ENCODE results near the gene DNM2.

The DNM2 gene

GRCh38 chr19:10679743-10680142 is 38.1 kb upstream of the DNM2 start:
- DNase-seq (ENCODE audit: extremely low read depth, low read depth), result no peak
- TF ChIP-seq, protein P1, sequence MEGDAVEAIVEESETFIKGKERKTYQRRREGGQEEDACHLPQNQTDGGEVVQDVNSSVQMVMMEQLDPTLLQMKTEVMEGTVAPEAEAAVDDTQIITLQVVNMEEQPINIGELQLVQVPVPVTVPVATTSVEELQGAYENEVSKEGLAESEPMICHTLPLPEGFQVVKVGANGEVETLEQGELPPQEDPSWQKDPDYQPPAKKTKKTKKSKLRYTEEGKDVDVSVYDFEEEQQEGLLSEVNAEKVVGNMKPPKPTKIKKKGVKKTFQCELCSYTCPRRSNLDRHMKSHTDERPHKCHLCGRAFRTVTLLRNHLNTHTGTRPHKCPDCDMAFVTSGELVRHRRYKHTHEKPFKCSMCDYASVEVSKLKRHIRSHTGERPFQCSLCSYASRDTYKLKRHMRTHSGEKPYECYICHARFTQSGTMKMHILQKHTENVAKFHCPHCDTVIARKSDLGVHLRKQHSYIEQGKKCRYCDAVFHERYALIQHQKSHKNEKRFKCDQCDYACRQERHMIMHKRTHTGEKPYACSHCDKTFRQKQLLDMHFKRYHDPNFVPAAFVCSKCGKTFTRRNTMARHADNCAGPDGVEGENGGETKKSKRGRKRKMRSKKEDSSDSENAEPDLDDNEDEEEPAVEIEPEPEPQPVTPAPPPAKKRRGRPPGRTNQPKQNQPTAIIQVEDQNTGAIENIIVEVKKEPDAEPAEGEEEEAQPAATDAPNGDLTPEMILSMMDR (IDR thresholded peaks at IDR 0.05; ENCODE audit: low read depth, low read length), result no peak

- TF ChIP-seq, protein P1 (IDR thresholded peaks at IDR 0.05; ENCODE audit: low read depth, low read length), result no peak
- DNase-seq (ENCODE audit: extremely low read depth, low read depth), result no peak
Observed at GRCh38 chr19:10680545-10681135, 37.2 kb upstream of the DNM2 start.

- no peak for DNase-seq (ENCODE audit: extremely low read depth, low read depth)
- TF ChIP-seq, protein P1 (IDR thresholded peaks at IDR 0.05; ENCODE audit: low read depth, low read length), result no peak
Observed at GRCh38 chr19:10681658-10682057, 36.2 kb upstream of the DNM2 start.

- TF ChIP-seq, protein P1 (IDR thresholded peaks at IDR 0.05; ENCODE audit: low read depth, low read length), result no peak
- DNase-seq (ENCODE audit: extremely low read depth, low read depth), result no peak
Observed at GRCh38 chr19:10682397-10683063, 35.3 kb upstream of the DNM2 start.

GRCh38 chr19:10683064-10683426 is 34.8 kb upstream of the DNM2 start:
- no peak for DNase-seq (ENCODE audit: extremely low read depth, low read depth)
- TF ChIP-seq, protein P1 (IDR thresholded peaks at IDR 0.05; ENCODE audit: low read depth, low read length), result no peak

- DNase-seq (ENCODE audit: extremely low read depth, low read depth), result no peak
- TF ChIP-seq, protein P1 (IDR thresholded peaks at IDR 0.05; ENCODE audit: low read depth, low read length), result no peak
Observed at GRCh38 chr19:10683582-10683981, 34.3 kb upstream of the DNM2 start.

DNA sequence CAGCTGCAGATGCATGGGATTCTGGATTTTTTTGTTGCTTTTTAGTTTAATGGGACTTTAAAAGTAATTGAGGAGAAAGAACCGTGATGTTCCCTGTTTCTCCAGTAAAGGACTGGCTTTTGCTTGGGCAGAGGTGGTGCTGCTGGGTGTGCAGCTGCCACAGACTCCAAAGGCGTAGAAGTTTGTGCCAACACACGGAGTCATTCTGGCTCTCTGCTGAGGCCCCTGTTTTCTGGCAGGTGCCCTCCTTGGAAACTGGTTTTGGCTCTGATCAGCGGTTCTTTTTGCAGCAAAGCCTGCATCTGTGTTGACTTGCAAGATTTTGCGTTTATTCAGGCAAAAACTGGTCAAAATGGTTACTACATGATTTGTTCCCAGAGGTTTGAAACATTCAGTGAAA is 32.7 kb upstream of the DNM2 start:
- TF ChIP-seq, protein P1 (IDR thresholded peaks at IDR 0.05; ENCODE audit: low read depth, low read length), result no peak
- no peak for DNase-seq (ENCODE audit: extremely low read depth, low read depth)
